Myocyte (in vitro differentiated cells): ENCODE results near the gene INTS7. TPM values are rescaled to one million over a fixed set of nuclear protein-coding genes. Genes with fewer than 3 reads are reported as not detected.

Experiments used
- DNase-seq: peaks from one replicate; pipeline ENCODE4 v3.0.0-alpha.2; 2012; ENCODE audit warnings: low read depth
- polyA plus RNA-seq: library from polyadenylated mRNA; unstranded; fragments of >200 nt; gene quantifications from one replicate; pipeline ENCODE4 v1.2.1, GENCODE V29; 2012; ENCODE audit warnings: missing spikeins
- total RNA-seq: library from RNA; depleted of rRNA; stranded (reverse); fragments of >200 nt; gene quantifications from 2 replicates; pipeline ENCODE4 v1.2.3, GENCODE V29; 2014

Gene INTS7
- 12.1 and 12.9 TPM in 2 replicates for total RNA-seq
- polyA plus RNA-seq: 5.0 TPM

- DNase-seq: peak; percentile 100
Observed at GRCh38 chr1:212035123-212035834, at the start of gene INTS7, which contains the start of gene DTL. INTS7 (minus strand) TSS chr1:212035557; CDS start chr1:212035437, 120 bp downstream. DTL (plus strand) TSS chr1:212035748; CDS start chr1:212035891, 143 bp downstream.

GRCh38 chr1:212082765-212083406 is 47.5 kb upstream of the INTS7 start:
- no peak for DNase-seq

GRCh38 chr1:212078826-212079225 is 43.5 kb upstream of the INTS7 start:
- DNase-seq: no peak

- DNase-seq: no peak
Observed at GRCh38 chr1:212077028-212077427, 41.7 kb upstream of the INTS7 start.

- no peak for DNase-seq
Observed at GRCh38 chr1:212074856-212075255, 39.5 kb upstream of the INTS7 start.

GRCh38 chr1:212074313-212074712 is 39.0 kb upstream of the INTS7 start:
- no peak for DNase-seq

GRCh38 chr1:212073490-212073889 is 38.1 kb upstream of the INTS7 start:
- no peak for DNase-seq

- no peak for DNase-seq
Observed at GRCh38 chr1:212072047-212072446, 36.7 kb upstream of the INTS7 start.

GRCh38 chr1:212070720-212071302 is 35.5 kb upstream of the INTS7 start:
- peak; percentile 60 for DNase-seq

- DNase-seq: no peak
Observed at GRCh38 chr1:212067787-212068186, 32.4 kb upstream of the INTS7 start.

GRCh38 chr1:212062832-212063438 is 27.6 kb upstream of the INTS7 start:
- DNase-seq: peak; percentile 55

- DNase-seq: no peak
Observed at GRCh38 chr1:212060632-212061472, 25.5 kb upstream of the INTS7 start.

GRCh38 chr1:212055333-212055732 is 20.0 kb upstream of the INTS7 start:
- DNase-seq: peak; percentile 42

GRCh38 chr1:212053993-212054392 is 18.6 kb upstream of the INTS7 start:
- no peak for DNase-seq

- DNase-seq: no peak
Observed at GRCh38 chr1:212045981-212046380, 10.6 kb upstream of the INTS7 start.

GRCh38 chr1:212044851-212045250 is 9.5 kb upstream of the INTS7 start:
- DNase-seq: no peak

- DNase-seq: no peak
Observed at GRCh38 chr1:212042436-212042835, 7.1 kb upstream of the INTS7 start.

- no peak for DNase-seq
Observed at GRCh38 chr1:212040629-212041412, 5.5 kb upstream of the INTS7 start.

- DNase-seq: no peak
Observed at GRCh38 chr1:212039622-212040021, 4.3 kb upstream of the INTS7 start.

GRCh38 chr1:212037900-212038299 is 2.5 kb upstream of the INTS7 start:
- no peak for DNase-seq
